DMS114 treated with DMSO at 0.1 percent for 48 hours (cell line): ENCODE measurements around the gene SHLD3.
A peak's percentile ranks its signal among the peaks of the same experiment; 100 is the strongest.
"Not testable (repeated sequence)": the region's sequence is repeated elsewhere in the genome, so short reads cannot be mapped to it uniquely, and the experiment has no call there.

Source experiments
- DNase-seq: peaks from one replicate; lab custom pipeline; 2025; ENCODE audit not compliant: unreplicated experiment; lab: John Stamatoyannopoulos, UW

SHLD3 gene, protein sequence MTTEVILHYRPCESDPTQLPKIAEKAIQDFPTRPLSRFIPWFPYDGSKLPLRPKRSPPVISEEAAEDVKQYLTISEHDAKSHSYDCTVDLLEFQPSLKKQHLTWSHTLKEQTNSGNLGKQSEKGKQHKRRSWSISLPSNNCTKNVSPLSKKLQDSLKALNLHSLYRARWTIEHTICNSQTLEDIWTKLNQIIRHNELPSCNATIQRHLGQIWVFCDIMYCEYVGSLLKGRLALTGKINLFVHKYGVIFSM

DNA sequence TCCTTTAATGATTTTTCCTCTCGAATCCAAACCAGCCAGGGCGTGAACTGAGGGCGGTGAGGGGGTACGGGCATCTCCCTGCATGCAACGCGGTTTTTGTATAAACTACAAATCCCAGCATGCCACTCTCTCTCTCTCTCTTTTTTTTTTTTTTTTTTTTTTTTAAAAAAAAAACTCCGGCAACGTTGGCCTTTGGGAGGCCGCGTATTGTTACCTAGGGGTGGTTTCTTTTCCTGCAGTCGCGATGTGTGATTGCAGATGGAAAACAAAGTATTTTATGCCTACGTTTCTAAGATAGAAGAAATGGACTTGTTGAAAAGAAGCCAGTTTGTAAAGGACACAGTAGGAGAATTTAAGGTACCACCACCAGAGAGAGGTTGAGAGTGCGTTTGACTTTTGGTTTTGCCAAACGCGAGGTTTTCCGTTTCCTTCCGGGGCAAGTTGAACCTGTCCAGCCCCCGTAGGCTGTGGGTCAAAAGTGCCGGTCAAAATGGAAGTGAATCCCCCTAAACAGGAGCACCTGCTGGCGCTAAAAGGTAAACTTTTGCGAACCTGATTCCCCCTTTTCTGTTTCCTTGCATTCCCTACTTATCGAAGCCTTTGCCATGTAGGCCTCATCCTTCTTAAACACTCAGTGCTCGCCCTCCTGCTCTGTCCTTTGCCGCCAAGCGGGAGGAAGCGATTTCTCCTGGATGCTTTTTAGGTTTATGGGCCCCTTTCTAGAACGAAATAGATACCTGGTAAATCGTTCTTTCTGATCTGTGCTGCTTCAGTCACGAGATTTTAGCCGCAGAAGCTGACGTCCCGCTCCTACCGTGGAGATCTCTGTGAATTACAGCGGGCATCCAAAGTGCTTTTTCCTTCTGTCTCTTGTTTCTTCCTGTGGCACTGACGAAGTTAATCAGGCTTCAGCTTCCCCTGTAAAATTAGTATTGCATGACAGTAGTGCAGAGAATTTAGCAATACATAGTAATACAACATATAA lies at the start of gene SHLD3, which contains the start of gene TRAPPC13:
TSS of gene SHLD3 (plus strand) at position 457 of the 985 bp plus-strand sequence. CDS start 4,561 bp downstream, outside the sequence.
TSS of gene TRAPPC13 (plus strand) at position 457 of the 985 bp plus-strand sequence. CDS start at position 491, 34 bp downstream.
- peak; percentile 93 for DNase-seq

DNA sequence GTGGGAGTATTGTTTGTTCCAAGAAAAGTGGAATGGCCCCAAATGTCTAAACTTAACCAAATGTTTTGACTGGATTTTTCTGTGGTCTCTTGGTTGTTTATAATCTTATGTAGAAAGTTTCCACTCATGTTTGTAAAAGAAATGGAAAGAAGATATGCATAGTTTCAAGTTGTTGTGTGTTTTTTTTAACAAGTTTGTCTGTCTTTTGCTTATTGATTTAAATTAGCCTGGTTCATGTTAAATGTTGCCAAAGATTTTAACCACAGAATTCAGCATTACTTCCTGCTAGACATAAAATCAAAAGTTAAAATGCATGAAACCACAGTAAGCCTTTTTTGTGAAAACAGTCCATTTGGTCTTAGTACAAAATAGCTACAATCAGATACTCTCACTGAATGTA lies 47.7 kb upstream of the SHLD3 start:
- no peak for DNase-seq

DNA sequence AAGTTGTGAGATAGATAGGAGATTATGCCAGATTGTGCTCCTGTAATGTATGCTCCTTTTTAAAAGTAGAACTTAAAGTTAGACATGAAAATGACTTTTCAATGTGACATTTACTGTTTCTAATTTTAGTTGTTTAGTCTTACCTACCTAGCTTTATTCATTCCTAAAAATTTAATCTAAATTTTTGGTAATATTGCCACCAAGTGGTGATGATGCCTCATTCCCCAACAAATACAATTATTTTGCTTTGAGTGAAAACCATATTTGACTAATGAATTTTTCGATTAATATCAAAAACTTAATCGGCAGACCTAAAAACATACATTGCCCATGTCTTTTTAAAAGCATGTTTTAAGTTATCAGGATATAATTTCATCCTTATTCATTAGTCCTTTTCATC lies 36.1 kb upstream of the SHLD3 start:
- DNase-seq = no peak

DNA sequence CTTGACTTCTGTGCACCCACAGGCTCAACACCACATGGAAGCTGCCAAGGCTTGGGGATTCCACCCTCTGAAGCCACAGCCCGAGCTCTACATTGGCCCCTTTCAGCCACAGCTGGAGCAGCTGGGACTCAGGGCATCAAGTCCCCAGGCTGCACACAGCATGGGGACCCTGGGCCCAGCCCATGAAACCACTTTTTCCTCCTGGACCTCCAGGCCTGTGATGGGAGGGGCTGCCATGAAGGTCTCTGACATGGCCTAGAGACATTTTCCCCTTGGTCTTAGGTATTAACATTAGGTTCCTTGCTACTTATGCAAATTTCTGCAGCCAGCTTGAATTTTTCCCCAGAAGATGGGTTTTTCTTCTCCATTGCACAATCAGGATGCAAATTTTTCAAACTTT lies 23.1 kb upstream of the SHLD3 start:
- not testable (repeated sequence) for DNase-seq

DNA sequence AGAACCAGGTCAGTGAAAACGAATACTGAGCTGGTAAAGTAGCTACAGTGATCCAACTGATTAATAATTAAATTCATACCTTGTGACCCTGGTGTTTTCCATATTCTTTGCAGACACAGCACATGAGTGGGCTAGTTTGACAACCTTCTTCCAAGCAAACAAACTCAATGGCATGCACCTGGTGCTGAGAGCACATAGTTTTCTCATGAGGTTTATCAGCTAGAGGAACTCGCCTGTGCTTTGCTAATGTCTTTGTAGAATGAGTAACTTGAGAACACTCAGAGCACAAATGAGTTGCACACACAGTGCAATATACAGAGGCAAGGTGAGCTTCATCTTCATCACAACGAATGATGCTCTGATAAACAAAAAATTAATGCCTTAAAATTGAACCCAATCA lies 13.3 kb upstream of the SHLD3 start:
- no peak for DNase-seq

DNA sequence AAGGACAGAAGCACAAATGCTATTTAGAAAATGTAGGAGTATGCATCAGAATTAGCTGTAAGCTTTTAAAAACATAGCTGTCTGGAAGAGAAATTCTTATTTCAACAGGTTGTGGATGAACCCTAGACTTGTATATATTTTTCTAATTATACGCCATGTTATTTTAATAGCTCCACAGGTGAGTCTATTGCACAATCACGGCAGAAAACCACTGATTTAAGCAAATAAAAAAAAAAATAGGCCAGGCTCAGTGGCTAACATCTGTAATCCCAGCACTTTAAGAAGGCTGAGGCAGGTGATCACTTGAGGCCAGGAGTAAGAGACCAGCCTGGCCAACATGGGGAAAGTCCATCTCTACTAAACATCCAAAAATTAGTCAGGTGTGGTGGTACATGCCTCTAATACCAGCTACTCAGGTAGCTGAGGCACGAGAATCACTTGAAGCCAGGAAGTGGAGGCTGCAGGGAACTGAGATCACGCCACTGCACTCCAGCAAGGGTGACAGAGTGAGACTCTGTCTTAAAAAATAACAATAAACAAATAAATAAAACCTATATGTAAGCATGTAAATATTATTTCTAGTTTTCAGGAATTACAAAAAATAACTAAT lies 12.4 kb upstream of the SHLD3 start:
- no peak for DNase-seq

DNA sequence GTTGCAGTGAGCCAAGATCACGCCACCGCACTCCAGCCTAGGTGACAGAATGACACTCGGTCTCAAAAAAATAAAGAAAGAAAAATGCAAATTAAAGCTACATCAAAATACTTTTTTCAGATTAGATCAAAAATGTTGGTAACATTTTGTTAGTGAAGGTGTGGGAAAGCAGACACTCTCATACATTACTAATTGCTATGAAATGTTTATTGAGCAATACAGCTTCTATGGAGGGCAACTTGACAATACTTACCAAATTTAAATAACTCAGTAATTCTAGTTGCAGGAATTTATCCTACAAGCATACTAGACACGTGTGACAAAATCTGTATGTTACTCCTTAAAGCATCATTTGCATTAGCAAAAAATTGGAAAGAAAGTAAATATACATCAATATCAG lies 4.8 kb upstream of the SHLD3 start:
- DNase-seq = no peak

DNA sequence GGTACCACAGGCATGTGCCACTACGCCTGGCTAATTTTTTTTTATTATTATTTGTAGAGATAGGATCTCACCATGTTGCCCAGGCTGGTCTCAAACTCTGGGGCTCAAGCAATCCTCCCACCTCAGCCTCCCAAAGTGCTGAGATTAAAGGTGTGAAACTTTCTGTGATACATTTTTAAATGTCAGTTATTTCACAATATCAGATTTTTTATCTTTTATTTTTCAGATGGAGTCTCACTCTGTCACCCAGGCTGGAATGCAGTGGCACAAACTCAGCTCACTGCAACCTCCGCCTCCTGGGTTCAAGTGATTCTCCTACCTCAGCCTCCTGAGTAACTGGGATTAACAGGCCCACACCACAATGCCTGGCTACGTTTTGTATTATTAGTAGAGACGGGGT lies 2.9 kb upstream of the SHLD3 start:
- DNase-seq = not testable (repeated sequence)

DNA sequence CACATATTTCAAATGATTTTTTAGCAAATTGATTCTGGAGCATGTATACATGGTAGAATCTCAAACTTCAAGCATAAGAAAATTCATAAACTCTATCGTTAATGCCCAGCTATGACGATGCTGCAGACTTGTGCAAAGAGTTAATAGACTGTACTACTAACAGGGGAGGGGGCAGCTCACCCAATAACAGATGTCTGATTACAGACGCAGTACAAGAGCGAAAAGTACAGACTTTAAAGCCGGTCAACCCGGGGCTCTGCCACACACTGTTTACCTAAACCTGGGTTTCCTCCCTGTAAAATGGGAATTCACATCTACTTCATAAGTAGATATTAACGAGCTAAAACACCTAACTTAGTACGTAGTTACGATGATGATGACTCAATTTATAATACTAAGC lies 1.3 kb upstream of the SHLD3 start:
- DNase-seq = no peak

DNA sequence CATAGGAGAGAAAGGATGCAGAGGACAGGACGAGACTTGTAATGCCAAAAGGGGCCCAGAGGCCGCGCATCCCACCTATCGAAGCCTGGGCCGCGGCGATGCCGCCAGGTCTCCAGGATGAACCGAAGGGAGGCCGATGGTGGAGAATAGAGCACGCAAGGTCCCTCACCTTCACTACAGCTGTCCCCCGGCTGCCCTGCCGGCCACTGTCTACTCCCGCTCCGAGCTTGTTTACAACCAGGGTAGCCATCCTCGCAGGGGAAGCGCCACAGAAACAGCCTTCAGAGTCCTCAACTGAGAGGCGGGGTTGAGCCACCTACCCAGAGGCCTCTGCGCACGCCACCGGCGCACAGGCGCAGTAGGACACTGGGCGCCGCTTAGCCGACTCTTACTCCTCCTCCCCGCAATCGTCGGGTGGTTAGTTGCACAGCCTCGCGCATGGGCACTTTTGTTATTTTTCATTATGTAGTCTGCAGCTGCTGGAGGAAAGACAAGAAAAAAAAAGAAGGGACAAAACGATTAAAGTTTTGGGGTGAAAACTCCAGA lies 729 bp upstream of the SHLD3 start, which contains the start of gene TRIM23:
TSS of gene TRIM23 (minus strand) at position 309 of the 546 bp plus-strand sequence. CDS start at position 250, 59 bp downstream.
- peak; percentile 93 for DNase-seq

DNA sequence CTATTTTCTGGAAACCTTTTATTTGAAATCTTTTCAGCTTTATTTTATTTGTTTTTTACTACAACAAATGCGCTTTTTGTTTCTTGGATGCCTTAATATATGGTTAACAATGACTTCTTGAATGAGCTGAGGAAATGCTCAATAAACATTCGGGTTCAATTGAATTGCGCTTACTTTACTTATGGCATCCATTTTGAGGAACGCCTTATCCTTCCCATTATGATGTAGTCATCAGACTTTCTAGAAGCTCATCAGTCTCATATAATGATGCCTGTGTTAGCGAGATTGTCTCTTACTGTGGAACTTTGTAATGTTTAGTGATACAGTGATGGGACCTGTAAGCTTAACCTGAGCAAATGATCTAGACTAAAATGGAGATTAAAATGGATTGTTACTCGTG lies 916 bp downstream of the SHLD3 start:
- peak; percentile 47 for DNase-seq

DNA sequence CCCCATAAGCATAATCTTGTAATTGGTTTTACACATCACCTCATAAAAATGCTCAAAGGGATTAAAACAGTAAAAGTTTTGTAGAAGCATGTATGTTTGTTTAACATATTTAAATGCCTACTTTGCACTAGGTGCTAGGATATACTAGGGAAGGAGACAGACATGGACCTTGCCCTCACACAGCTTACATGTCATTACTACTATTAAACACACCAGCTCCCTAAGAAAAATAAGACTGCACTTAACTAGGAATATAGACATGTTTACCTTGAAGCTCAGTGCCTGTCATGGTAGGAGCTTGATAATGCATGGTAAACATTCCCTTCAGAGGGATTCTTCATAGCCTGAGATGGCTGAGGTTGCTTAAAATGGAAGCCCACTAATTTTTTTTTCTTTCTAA lies 6.2 kb downstream of the SHLD3 start:
- DNase-seq = no peak

DNA sequence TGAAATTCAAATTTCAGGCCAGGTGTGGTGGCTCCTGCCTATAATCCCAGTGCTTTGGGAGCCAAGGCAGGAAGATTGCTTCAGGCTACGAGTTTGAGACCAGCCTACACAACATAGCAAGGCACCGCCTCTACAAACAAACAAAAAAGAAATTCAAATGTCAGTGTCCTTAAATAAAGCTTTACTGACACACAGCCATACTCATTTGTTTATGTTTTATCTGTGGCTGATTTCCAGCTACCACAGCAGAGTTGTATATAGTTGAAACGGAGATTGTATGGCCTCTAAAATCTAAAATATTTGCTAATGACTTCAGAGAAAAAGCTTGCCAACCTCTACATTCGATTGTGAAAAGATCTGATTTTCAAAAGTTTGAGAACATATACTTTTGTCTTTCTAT lies 15.4 kb downstream of the SHLD3 start:
- no peak for DNase-seq

DNA sequence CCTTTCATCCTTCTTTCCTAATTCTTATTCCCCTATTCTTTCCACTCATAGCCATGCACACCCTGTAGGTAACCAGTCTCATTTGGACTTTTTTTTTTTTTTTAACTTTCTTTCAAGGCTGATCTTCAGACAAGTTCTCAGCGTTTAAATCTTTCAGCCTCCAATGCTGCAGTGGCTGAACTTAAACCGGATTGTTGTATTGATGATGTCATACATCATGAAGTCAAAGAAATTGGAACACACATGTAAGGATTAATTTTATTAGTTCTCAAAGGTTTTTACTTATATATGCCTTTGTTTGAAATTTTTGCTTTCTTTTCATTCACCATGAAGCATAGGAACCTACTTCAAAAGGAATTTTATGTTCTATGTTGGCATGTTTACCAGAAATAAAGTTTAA lies 22.1 kb downstream of the SHLD3 start:
- no peak for DNase-seq

DNA sequence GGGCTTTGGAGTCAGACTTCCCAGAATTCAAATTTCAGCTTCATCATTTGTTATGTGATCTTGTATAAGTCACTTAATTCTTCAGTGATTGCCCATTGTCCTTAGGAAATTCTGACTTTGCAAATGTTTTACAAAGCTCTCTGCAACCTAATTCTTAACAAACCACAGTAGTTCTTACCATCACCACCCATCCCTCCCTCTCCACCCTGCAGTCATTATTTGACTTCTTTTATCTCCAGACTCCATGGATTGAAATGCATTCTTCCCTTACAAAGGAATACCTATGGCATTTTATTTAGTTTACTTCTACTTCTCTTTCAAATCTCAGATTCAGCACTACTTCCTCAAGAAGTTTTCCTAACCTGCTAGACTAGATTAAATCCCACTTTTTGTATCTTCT lies 23.1 kb downstream of the SHLD3 start:
- DNase-seq = no peak

DNA sequence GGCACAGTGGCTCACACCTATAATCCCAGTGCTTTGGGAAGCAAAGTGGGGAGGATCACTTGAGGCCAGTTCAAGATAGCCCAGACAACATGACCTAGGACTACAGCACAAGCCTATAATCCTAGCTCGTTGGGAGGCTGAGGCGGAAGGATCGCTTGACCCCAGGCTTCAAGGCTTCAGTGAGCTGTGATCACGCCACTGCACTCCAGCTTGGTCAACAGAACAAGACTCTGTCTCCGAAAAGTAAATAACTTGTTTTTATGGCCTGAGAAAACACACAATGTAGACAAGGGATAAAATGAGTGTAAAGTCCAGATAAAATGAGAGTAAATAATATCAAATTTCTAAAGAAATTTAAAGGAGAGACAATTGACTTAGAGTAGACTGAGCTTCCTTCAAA lies 26.3 kb downstream of the SHLD3 start:
- no peak for DNase-seq

DNA sequence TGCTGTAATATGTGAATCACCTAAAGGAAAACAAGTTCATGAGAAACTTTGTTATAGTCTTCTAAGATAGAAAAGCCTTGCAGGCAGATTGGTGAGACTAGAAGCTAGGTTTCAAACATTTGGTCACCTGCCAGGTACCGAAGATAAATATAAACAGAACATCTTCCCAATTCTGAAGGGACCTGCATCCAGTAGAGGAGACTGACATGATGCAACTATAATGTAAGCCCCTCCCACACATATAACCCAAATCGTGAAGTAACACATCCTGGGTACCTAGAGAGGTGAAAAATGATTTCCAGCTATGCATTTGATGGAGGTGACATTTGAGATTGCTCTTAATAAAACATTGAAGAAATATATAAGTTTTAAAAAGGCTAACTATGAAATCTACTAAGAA lies 29.9 kb downstream of the SHLD3 start:
- DNase-seq = no peak

DNA sequence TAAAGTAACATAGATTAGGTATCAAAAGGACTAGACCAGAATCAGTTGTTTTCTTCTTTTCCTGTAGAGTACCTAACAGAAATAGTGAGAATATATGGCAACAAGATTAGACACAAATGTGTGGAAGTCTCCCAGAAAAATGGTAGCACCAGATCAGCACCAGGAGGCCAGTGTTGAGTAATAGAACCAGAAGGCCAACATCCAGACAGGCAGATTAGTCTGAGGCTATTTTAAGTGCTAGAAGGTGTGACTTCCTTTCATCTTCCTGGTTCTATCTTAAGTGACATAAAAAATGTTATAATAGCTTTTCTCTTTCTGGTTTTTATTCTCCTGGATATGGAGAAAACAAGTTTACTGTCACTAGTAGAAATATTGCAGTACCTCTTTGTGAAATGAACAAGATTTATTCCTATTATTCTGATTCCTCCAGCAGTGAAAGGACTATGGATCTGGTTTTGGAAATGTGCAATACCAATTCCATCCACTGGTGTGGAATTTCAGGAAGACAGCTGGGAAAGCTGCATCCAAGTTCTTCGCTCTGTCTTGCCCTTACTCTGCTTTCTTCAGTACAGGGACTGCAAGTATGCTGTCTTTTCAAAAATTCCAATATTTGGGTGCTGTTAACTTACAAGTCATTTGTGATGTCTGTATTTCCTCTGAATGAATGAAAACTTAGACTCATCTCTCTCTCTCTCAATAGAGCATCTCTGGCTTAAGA lies 39.1 kb downstream of the SHLD3 start:
- no peak for DNase-seq

DNA sequence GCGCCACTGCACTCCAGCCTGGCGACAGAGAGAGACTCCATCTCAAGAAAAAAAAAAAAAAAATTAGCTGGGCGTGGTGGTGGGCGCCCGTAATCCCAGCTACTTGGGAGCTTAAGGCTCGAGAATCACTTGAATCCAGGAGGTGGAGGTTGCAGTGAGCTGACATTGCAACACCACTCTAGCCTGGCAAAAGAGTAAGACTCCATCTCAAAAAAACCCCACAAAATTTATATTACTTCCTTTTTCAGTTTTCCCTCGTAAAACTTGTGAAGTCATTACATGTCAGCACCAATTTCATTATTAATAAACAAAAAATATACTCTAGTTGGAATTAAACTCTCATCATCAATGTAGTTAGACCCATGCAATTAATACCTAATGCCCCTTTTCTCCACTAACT lies 43.9 kb downstream of the SHLD3 start:
- DNase-seq = no peak

DNA sequence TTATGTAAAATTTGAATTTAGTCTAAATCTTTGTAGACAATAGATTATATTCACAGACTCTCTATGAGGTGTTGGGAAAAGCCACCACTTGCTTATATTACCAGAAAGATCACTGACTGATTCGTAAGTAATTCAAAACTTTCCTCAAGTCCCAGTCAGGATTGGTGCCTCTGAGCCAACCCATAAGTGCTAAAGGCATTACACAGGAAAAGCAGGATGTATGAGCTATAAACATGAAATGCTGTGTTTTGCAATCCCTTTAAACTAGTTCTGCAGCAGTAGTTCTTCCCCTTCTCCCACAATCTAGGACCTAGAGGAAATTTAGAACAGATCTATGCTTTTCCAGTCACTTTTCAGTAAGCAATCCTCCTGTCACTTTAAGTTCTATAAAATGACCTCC lies 48.0 kb downstream of the SHLD3 start:
- DNase-seq = no peak

DNA sequence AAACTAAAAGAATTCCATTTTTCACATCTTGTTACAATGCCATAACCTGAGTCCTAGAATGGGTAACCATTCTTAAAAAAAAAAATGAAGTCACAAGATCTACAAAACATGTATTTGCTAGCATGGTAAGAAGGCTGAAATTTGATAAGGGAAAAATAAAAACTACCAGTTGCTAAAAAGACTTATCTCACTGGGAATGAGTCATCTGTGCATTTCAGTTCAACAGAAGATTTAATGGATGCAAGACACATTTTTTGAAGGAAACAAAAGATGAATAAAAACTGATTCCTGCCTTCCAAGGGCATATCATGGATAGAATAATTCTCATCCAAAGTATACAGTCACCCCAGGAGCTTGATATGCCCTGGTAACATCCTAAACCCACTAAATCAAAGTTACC lies 49.9 kb downstream of the SHLD3 start:
- DNase-seq = no peak
